HG03571 (cell line): ENCODE results near the gene RABGAP1.

Experiments used
- ATAC-seq: cut with Tn5 transposase; IDR thresholded peaks from one replicate; pipeline ENCODE4 v1.9.1; 2021; ENCODE audit not compliant: unreplicated experiment

The RABGAP1 gene

DNA sequence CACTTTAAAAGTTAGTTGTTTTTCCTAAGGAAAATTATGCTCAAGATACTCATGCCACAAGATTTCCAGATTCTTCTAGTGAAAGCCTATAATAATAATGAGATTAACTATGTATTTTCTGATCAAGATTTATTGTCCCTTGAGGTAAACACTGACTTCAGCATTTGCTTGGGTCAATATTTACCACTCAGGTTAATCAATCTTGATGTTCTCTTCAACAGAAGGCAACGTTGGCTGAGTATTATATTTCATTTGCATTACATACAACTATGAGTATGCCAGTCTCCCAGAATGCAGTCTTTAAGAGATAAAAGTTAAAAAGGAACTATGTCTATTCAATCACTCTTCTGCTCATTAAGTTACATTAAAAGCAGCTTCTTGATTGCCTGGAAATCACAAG lies 208.2 kb downstream of the RABGAP1 start:
- no peak for ATAC-seq

DNA sequence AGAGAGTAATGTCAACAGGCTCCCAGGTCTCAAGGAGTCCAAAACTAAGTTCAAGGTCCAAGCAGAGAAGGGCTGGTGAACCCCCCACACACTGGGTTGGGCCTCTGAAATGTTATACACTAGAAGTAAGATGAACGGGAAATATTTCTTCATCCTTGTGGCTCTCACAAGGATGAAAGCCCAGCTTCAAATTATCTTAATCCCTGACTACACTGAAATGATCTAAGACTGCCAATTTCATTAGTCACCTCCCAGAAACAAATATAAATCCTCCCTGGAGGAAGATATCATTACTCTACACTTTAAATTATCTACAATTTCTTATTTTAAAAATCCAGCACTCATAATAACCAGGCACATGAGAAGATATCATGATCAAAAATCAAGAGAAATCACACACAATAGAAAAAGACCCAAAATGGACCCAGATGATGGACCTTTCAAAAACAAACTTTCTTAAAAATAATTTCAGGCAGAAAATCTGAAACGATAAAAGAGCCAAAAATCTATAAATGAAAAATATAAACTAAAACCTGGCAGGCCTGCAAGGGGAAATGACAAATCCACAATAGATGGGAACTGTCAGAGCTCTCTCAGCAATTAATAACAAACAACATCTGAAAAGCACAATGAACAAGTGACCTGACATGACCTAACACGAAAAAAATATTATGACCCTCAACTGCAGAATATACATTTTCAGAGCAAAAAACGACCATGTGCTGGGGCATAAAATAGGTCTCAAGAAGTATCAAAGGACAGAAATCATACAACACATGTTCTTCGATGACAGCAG lies 210.1 kb downstream of the RABGAP1 start:
- no peak for ATAC-seq
